H1 (cell line): ENCODE results near the gene HDX. TPM values are rescaled to one million over a fixed set of nuclear protein-coding genes. Genes with fewer than 3 reads are reported as not detected.

Experiments
- CTCF ChIA-PET: fragments of 300-600 bp; sonication (Branson Sonifier 250); formaldehyde crosslinking; loops from one replicate; lab custom pipeline; 2021; ENCODE audit not compliant: partially characterized antibody; lab: Charles Lee
- POLR2A ChIA-PET: fragments of 300-600 bp; sonication (Branson Sonifier 250); formaldehyde crosslinking; loops from one replicate; lab custom pipeline; 2021; ENCODE audit warnings: inconsistent platforms; ENCODE audit not compliant: partially characterized antibody; lab: Charles Lee
- DNase-seq, 2 experiments: peaks; one replicate each; pipeline versions ENCODE4 v3.0.0 to v3.0.0-alpha.2; 2010 to 2022; ENCODE audit warnings: low spot score in 2 of 2, low read depth in 1 of 2, mixed read lengths in 1 of 2
- FAIRE-seq: peaks from 2 replicates; lab custom pipeline; 2011; peaks lifted over from hg19 to GRCh38; lab: Jason Lieb, UNC
- H2AFZ ChIP-seq: 2 replicates; pipeline ENCODE4 v1.8.1; 2012; ENCODE audit warnings: low read length, inconsistent platforms
- H2AK5ac ChIP-seq: 2 replicates; pipeline ENCODE4 v1.6.1; 2013; ENCODE audit warnings: low read depth, low read length
- H2BK120ac ChIP-seq: replicated peaks from 2 replicates; pipeline ENCODE3; 2013; ENCODE audit warnings: low read depth, low read length, inconsistent platforms
- H2BK12ac ChIP-seq: 2 replicates; pipeline ENCODE4 v1.6.1; 2013; ENCODE audit warnings: low read depth, low read length
- H2BK15ac ChIP-seq: 2 replicates; pipeline ENCODE4 v1.6.1; 2013; ENCODE audit warnings: low read length
- H2BK20ac ChIP-seq: 2 replicates; pipeline ENCODE4 v1.6.1; 2013; ENCODE audit warnings: low read length
- H2BK5ac ChIP-seq: 2 replicates; pipeline ENCODE4 v1.6.1; 2013; ENCODE audit warnings: low read depth, low read length
- H3K14ac ChIP-seq: 2 replicates; pipeline ENCODE4 v1.6.1; 2013; ENCODE audit warnings: inconsistent platforms; ENCODE audit not compliant: insufficient read length
- H3K18ac ChIP-seq: 2 replicates; pipeline ENCODE4 v1.6.1; 2013; ENCODE audit warnings: low read length; ENCODE audit errors: extremely low read depth
- H3K23ac ChIP-seq: 2 replicates; pipeline ENCODE4 v1.6.1; 2013; ENCODE audit warnings: inconsistent platforms; ENCODE audit not compliant: insufficient read length
- H3K23me2 ChIP-seq: 2 replicates; pipeline ENCODE4 v1.6.1; 2013; ENCODE audit warnings: low read depth, low read length
- H3K27ac ChIP-seq: 2 replicates; pipeline ENCODE4 v1.6.1; 2011; ENCODE audit warnings: low read depth, low read length, inconsistent platforms
- H3K27me3 ChIP-seq, 4 experiments: replicated peaks in 1 of 4; 1 replicate in 1 of 4; 2 replicates in 3 of 4; pipeline versions ENCODE4 v1.6.1 to v1.8.1; 2011 to 2013; ENCODE audit warnings: low read length in 3 of 4, mild to moderate bottlenecking in 3 of 4, inconsistent platforms in 2 of 4, mixed read lengths in 2 of 4, moderate library complexity in 1 of 4; ENCODE audit not compliant: control insufficient read depth in 3 of 4, insufficient read depth in 3 of 4; ENCODE audit errors: extremely low read depth in 1 of 4
- H3K36me3 ChIP-seq, 4 experiments: 2 replicates each; pipeline versions ENCODE4 v1.6.1 to v1.8.1; 2011 to 2013; ENCODE audit warnings: mild to moderate bottlenecking in 4 of 4, low read length in 3 of 4, moderate library complexity in 2 of 4, control low read depth in 1 of 4, inconsistent platforms in 1 of 4; ENCODE audit not compliant: insufficient read depth in 4 of 4, control insufficient read depth in 2 of 4
- H3K4ac ChIP-seq: replicated peaks from 2 replicates; pipeline ENCODE3; 2013; ENCODE audit warnings: low read length, low read depth, mixed read lengths, inconsistent platforms; ENCODE audit not compliant: insufficient read length
- H3K4me1 ChIP-seq, 4 experiments: replicated peaks in 1 of 4; 1 replicate in 1 of 4; 2 replicates in 3 of 4; pipeline versions ENCODE4 v1.6.1 to v1.8.1; 2011 to 2013; ENCODE audit warnings: low read length in 3 of 4, inconsistent platforms in 2 of 4, mixed read lengths in 1 of 4; ENCODE audit not compliant: insufficient read depth in 4 of 4, control insufficient read depth in 3 of 4
- H3K4me2 ChIP-seq, 2 experiments: 2 replicates each; pipeline versions ENCODE4 v1.6.1 to v1.8.1; 2011 to 2013; ENCODE audit warnings: low read depth in 2 of 2, low read length in 2 of 2, control low read depth in 1 of 2, inconsistent platforms in 1 of 2, mild to moderate bottlenecking in 1 of 2; ENCODE audit not compliant: insufficient read depth in 1 of 2
- H3K4me3 ChIP-seq, 4 experiments: fragments of 200-600, 300-600 bp in 1 of 4; sonication (generic), shearing (Covaris generic), sonication (Bioruptor Twin) in 1 of 4; 2 replicates each; pipeline versions ENCODE4 v1.5.1 to v1.8.1; 2011 to 2016; ENCODE audit warnings: low read length in 4 of 4, low read depth in 3 of 4, control low read depth in 2 of 4, inconsistent platforms in 2 of 4, mild to moderate bottlenecking in 2 of 4, mixed read lengths in 1 of 4, moderate library complexity in 1 of 4; ENCODE audit not compliant: insufficient read depth in 2 of 4; ENCODE audit errors: extremely low read depth in 1 of 4
- H3K56ac ChIP-seq: replicated peaks from 2 replicates; pipeline ENCODE3; 2013; ENCODE audit warnings: low read depth, mild to moderate bottlenecking, mixed read lengths, low read length, inconsistent platforms; ENCODE audit not compliant: insufficient read length
- H3K79me1 ChIP-seq: 2 replicates; pipeline ENCODE4 v1.6.1; 2013; ENCODE audit warnings: low read depth, low read length, control low read depth
- H3K79me2 ChIP-seq, 2 experiments: 2 replicates each; pipeline versions ENCODE4 v1.6.1 to v1.8.1; 2012 to 2013; ENCODE audit warnings: low read length in 2 of 2, mild to moderate bottlenecking in 2 of 2, inconsistent platforms in 1 of 2; ENCODE audit not compliant: insufficient read depth in 2 of 2, control insufficient read depth in 1 of 2
- H3K9ac ChIP-seq, 4 experiments: replicated peaks in 1 of 4; 1 replicate in 1 of 4; 2 replicates in 3 of 4; pipeline versions ENCODE4 v1.6.1 to v1.8.1; 2011 to 2013; ENCODE audit warnings: low read depth in 3 of 4, low read length in 3 of 4, control low read depth in 2 of 4, mild to moderate bottlenecking in 2 of 4, moderate library complexity in 2 of 4, inconsistent platforms in 1 of 4; ENCODE audit errors: extremely low read depth in 1 of 4
- H3K9me3 ChIP-seq, 2 experiments: 2 replicates each; pipeline versions ENCODE4 v1.6.1 to v1.8.1; 2012 to 2013; ENCODE audit warnings: mild to moderate bottlenecking in 2 of 2, moderate library complexity in 2 of 2, control low read depth in 1 of 2, inconsistent platforms in 1 of 2, low read depth in 1 of 2, low read length in 1 of 2, mixed read lengths in 1 of 2; ENCODE audit not compliant: insufficient read depth in 2 of 2
- H4K20me1 ChIP-seq, 2 experiments: replicated peaks in 1 of 2; 2 replicates each; pipeline versions ENCODE3 to v1.8.1; 2011 to 2013; ENCODE audit warnings: inconsistent platforms in 2 of 2, low read length in 2 of 2, mild to moderate bottlenecking in 1 of 2; ENCODE audit not compliant: insufficient read depth in 2 of 2, control insufficient read depth in 1 of 2
- H4K5ac ChIP-seq: 2 replicates; pipeline ENCODE4 v1.6.1; 2013; ENCODE audit warnings: low read length, low read depth, mixed read lengths, inconsistent platforms; ENCODE audit not compliant: insufficient read length
- H4K8ac ChIP-seq: 2 replicates; pipeline ENCODE4 v1.8.0; 2013; ENCODE audit warnings: mild to moderate bottlenecking, moderate library complexity, low read length, inconsistent platforms; ENCODE audit not compliant: insufficient read depth; ENCODE audit errors: extremely low read depth
- H4K91ac ChIP-seq: replicated peaks from 2 replicates; pipeline ENCODE3; 2013; ENCODE audit warnings: low read length, mixed read lengths, inconsistent platforms; ENCODE audit not compliant: insufficient read length
- CBX8 ChIP-seq: fragments of 300-800, 300-1000 bp; sonication (generic); IDR thresholded peaks from 2 replicates; pipeline ENCODE4 v1.7.1; 2016; ENCODE audit warnings: low read depth, low read length, borderline replicate concordance
- CTBP2 ChIP-seq: IDR thresholded peaks from 2 replicates; pipeline ENCODE4 v1.7.0; 2011; ENCODE audit warnings: borderline replicate concordance, mild to moderate bottlenecking, moderate library complexity, mixed read lengths, low read length; ENCODE audit not compliant: insufficient read depth, insufficient read length
- EZH2 ChIP-seq: fragments of 200-600 bp; sonication (generic); IDR thresholded peaks from 2 replicates; pipeline ENCODE4 v1.7.1; 2012; ENCODE audit warnings: low read depth, mild to moderate bottlenecking, moderate library complexity, low read length, inconsistent platforms; ENCODE audit not compliant: severe bottlenecking
- JUN ChIP-seq: IDR thresholded peaks from 2 replicates; pipeline ENCODE4 v1.6.1; 2011; ENCODE audit warnings: low read depth, mild to moderate bottlenecking, improper control_type of control experiment, low read length
- JUND ChIP-seq: IDR thresholded peaks from 2 replicates; pipeline ENCODE4 v1.6.1; 2011; ENCODE audit warnings: mild to moderate bottlenecking, improper control_type of control experiment, low read length
- KDM4A ChIP-seq: IDR thresholded peaks from one replicate; pipeline ENCODE4 v1.7.1; 2012; ENCODE audit warnings: low read depth, mild to moderate bottlenecking, moderate library complexity, low read length, inconsistent platforms; ENCODE audit not compliant: severe bottlenecking
- SIRT6 ChIP-seq: IDR thresholded peaks from one replicate; pipeline ENCODE4 v1.7.1; 2012; ENCODE audit warnings: low read length, inconsistent platforms
- SRF ChIP-seq: IDR thresholded peaks from 2 replicates; pipeline ENCODE4 v1.6.1; 2011; ENCODE audit warnings: mild to moderate bottlenecking, low read depth, low read length, moderate library complexity
- TAF1 ChIP-seq: IDR thresholded peaks from 2 replicates; pipeline ENCODE4 v1.6.1; 2011; ENCODE audit warnings: mild to moderate bottlenecking, low read depth, low read length
- WGBS, 2 experiments: shearing (Covaris generic) in 1 of 2; methylation state at CpG; one replicate each; pipeline versions ENCODE4 v1.1.6 to v1.1.7; 2013 to 2015; ENCODE audit warnings: low lambda C conversion rate in 2 of 2, mixed read lengths in 2 of 2, inconsistent platforms in 1 of 2, low coverage in 1 of 2, missing lambda C conversion rate in 1 of 2; ENCODE audit not compliant: insufficient replicate concordance in 2 of 2, insufficient coverage in 1 of 2, insufficient read length in 1 of 2; ENCODE audit errors: extremely low coverage in 1 of 2, missing lambda C conversion rate in 1 of 2; 5-methylcytosine and 5-hydroxymethylcytosine counted together
- polyA plus RNA-seq, 7 experiments: library from polyadenylated mRNA; depleted of rRNA in 3 of 7; stranded (reverse) in 5 of 7; unstranded in 2 of 7; fragments of >200 nt in 5 of 7; fragments of 200-250 nt in 2 of 7; gene quantifications; 1 replicate in 5 of 7; 2 replicates in 1 of 7; 4 replicates in 1 of 7; pipeline versions ENCODE4 v1.2.1 to v1.2.3, GENCODE V29; 2011 to 2013; ENCODE audit warnings: missing spikeins in 2 of 7, mixed read lengths in 2 of 7
- total RNA-seq: library from RNA; stranded (reverse); fragmentation: NEBNext Ultra II Directional; extraction: Animal tissue kit (Norgen Biotek cat#: 25700); gene quantifications from 2 replicates; pipeline ENCODE4 v1.2.1, GENCODE V29; 2021
- TF ChIP-seq, protein P1 (sequence below): IDR thresholded peaks from 2 replicates; pipeline ENCODE4 v1.6.1; 2012; ENCODE audit warnings: inconsistent platforms

HDX gene
- total and polyA plus RNA-seq, 2 of the 8 experiments (the other 6 are each of a cell fraction or from before 2014, with no cell fraction given), result 0.54 to 10.2 TPM

DNA sequence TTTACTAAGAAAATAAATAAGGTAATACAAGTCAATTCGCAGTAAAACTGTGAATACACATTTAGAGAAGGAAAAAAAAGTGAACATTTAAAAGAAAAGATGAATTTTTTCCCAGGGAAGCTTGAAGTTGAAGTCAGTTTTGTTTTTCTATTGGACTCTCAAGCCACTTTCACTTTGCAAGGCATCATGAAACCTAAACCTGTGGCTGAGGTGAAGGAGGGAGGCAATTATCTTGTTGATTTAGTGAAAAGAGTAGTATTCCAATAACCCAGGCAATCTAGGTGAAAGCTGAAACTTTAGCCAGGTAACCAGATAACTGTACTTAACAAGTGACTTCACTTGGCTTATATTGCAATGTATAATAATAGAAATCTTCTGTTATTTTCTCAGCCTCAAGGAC is 138.6 kb downstream of the HDX start:
- H2BK120ac ChIP-seq, result no peak overlapping the region
- H2BK20ac ChIP-seq, result no peak overlapping the region
- TF ChIP-seq, protein P1, sequence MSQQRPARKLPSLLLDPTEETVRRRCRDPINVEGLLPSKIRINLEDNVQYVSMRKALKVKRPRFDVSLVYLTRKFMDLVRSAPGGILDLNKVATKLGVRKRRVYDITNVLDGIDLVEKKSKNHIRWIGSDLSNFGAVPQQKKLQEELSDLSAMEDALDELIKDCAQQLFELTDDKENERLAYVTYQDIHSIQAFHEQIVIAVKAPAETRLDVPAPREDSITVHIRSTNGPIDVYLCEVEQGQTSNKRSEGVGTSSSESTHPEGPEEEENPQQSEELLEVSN, result no peak
- TF ChIP-seq CBX8 (no peak), JUND (no peak), EZH2 (no peak), KDM4A (no peak), SIRT6 (no peak), JUN (no peak), SRF (no peak), TAF1 (no peak), CTBP2 (no peak)
- H3K79me1 ChIP-seq, result no peaks in the 10 kb centered on the region
- H3K9ac ChIP-seq, result no peak overlapping the region
- H2AK5ac ChIP-seq, result no peak overlapping the region
- H2BK15ac ChIP-seq, result no peak overlapping the region
- no peak overlapping the region for H2BK5ac ChIP-seq
- no peaks in the 10 kb centered on the region; a peak in 1 of 7 replicates for H3K4me1 ChIP-seq
- ChIA-PET POLR2A (no interaction called here), CTCF (interaction anchor here (1.0 kb wide), 1 partner anchor 17 kb away, joined by 3 read pairs; no protein-coding TSS in a partner anchor)
- H3K56ac ChIP-seq, result no peak overlapping the region
- no peak overlapping the region for H3K18ac ChIP-seq
- no peak overlapping the region for H2BK12ac ChIP-seq
- no peak overlapping the region for H4K8ac ChIP-seq
- no peak overlapping the region for H3K4ac ChIP-seq
- H3K4me3 ChIP-seq, result no peak overlapping the region
- H3K23me2 ChIP-seq, result no peaks in the 10 kb centered on the region
- H3K9me3 ChIP-seq, result no peaks in the 10 kb centered on the region
- no peak overlapping the region for H3K4me2 ChIP-seq
- H3K27ac ChIP-seq, result no peak overlapping the region
- 29% methylated on average over 1 of the region's 1 CpG; no CpG with 5 or more reads in 1 of the 2 experiments for WGBS, 2 experiments
- no peak overlapping the region for H2AFZ ChIP-seq
- FAIRE-seq (no peak), DNase-seq (no peak)
- no peaks in the 10 kb centered on the region for H3K36me3 ChIP-seq
- no peaks in the 10 kb centered on the region for H4K20me1 ChIP-seq
- H4K91ac ChIP-seq, result no peak overlapping the region
- no peak overlapping the region for H3K23ac ChIP-seq
- no peak overlapping the region for H4K5ac ChIP-seq
- H3K79me2 ChIP-seq, result no peaks in the 10 kb centered on the region
- no peaks in the 10 kb centered on the region for H3K27me3 ChIP-seq
- H3K14ac ChIP-seq, result no peak overlapping the region
